IPS-18c (cell line): ENCODE data around the gene CASK.

ENCODE experiments used
- H3K4me3 ChIP-seq: 2 replicates; pipeline ENCODE4 v1.7.0; 2013; ENCODE audit warnings: low read depth, mild to moderate bottlenecking, low read length, moderate library complexity; ENCODE audit not compliant: insufficient read depth
- H3K9me3 ChIP-seq: one replicate; pipeline ENCODE4 v1.6.1; 2013; ENCODE audit warnings: mild to moderate bottlenecking, low read length, moderate library complexity; ENCODE audit not compliant: control insufficient read depth, insufficient read depth

The CASK gene

GRCh38 chrX:41600291-41600690, 323.1 kb downstream of the CASK start:
- no peaks in the 10 kb centered on the region for H3K9me3 ChIP-seq
- H3K4me3 ChIP-seq = no peak overlapping the region

- H3K9me3 ChIP-seq = no peaks in the 10 kb centered on the region
- H3K4me3 ChIP-seq = no peak overlapping the region
Measured at GRCh38 chrX:41599507-41599906, 323.8 kb downstream of the CASK start.

- Histone ChIP-seq H3K4me3 (no peak overlapping the region), H3K9me3 (no peaks in the 10 kb centered on the region)
Measured at GRCh38 chrX:41596596-41596995, 326.8 kb downstream of the CASK start.

- peaks cover 2% of the 10 kb centered on the region for H3K9me3 ChIP-seq
- H3K4me3 ChIP-seq = no peak overlapping the region
Measured at GRCh38 chrX:41594634-41595033, 328.7 kb downstream of the CASK start.

- H3K9me3 ChIP-seq = peaks cover 2% of the 10 kb centered on the region
Measured at GRCh38 chrX:41591906-41592305, 331.4 kb downstream of the CASK start.

GRCh38 chrX:41590641-41591040, 332.7 kb downstream of the CASK start:
- no peak overlapping the region for H3K4me3 ChIP-seq

More at GRCh38 chrX:41591906-41592305, 331.4 kb downstream of the CASK start:
- H3K4me3 ChIP-seq = no peak overlapping the region

GRCh38 chrX:41589634-41590270, 333.6 kb downstream of the CASK start:
- no peak overlapping the region for H3K4me3 ChIP-seq
- peaks cover 2% of the 10 kb centered on the region for H3K9me3 ChIP-seq

More at GRCh38 chrX:41590641-41591040, 332.7 kb downstream of the CASK start:
- peaks cover 2% of the 10 kb centered on the region for H3K9me3 ChIP-seq

GRCh38 chrX:41588271-41588670, 335.1 kb downstream of the CASK start:
- peaks cover 2% of the 10 kb centered on the region for H3K9me3 ChIP-seq
- H3K4me3 ChIP-seq = no peak overlapping the region

GRCh38 chrX:41580423-41581064, 342.8 kb downstream of the CASK start:
- Histone ChIP-seq H3K9me3 (no peaks in the 10 kb centered on the region), H3K4me3 (no peak overlapping the region)

GRCh38 chrX:41563876-41564275, 359.5 kb downstream of the CASK start:
- Histone ChIP-seq H3K9me3 (peaks cover 4% of the 10 kb centered on the region), H3K4me3 (no peak overlapping the region)

GRCh38 chrX:41561045-41561444, 362.3 kb downstream of the CASK start:
- Histone ChIP-seq H3K9me3 (peaks cover 4% of the 10 kb centered on the region), H3K4me3 (no peak overlapping the region)

- H3K4me3 ChIP-seq = no peak overlapping the region
- peaks cover 4% of the 10 kb centered on the region for H3K9me3 ChIP-seq
Measured at GRCh38 chrX:41559235-41560052, 363.9 kb downstream of the CASK start.

GRCh38 chrX:41558531-41558930, 364.8 kb downstream of the CASK start:
- no peak overlapping the region for H3K4me3 ChIP-seq
- H3K9me3 ChIP-seq = peaks cover 4% of the 10 kb centered on the region

- Histone ChIP-seq H3K9me3 (peaks cover 4% of the 10 kb centered on the region), H3K4me3 (no peak overlapping the region)
Measured at GRCh38 chrX:41556958-41557357, 366.4 kb downstream of the CASK start.

- peaks cover 2% of the 10 kb centered on the region for H3K9me3 ChIP-seq
- no peak overlapping the region for H3K4me3 ChIP-seq
Measured at GRCh38 chrX:41553688-41554087, 369.7 kb downstream of the CASK start.

GRCh38 chrX:41548411-41548810, 374.9 kb downstream of the CASK start:
- Histone ChIP-seq H3K4me3 (no peak overlapping the region), H3K9me3 (peaks cover 2% of the 10 kb centered on the region)

GRCh38 chrX:41543668-41544067, 379.7 kb downstream of the CASK start:
- no peak overlapping the region for H3K4me3 ChIP-seq

GRCh38 chrX:41543025-41543424, 380.3 kb downstream of the CASK start:
- no peaks in the 10 kb centered on the region for H3K9me3 ChIP-seq

More at GRCh38 chrX:41543668-41544067, 379.7 kb downstream of the CASK start:
- H3K9me3 ChIP-seq = no peaks in the 10 kb centered on the region

More at GRCh38 chrX:41543025-41543424, 380.3 kb downstream of the CASK start:
- H3K4me3 ChIP-seq = no peak overlapping the region
